K562 (cell line): ENCODE results near the gene BCAN.

Experiments used
- GABPA ChIP-seq: fragments of 200-800 bp; sonication (Bioruptor generic); conservative IDR thresholded peaks from 2 replicates; pipeline ENCODE4 v1.6.1; 2016; ENCODE audit warnings: low read depth, missing genetic modification characterization, missing compliant biosample characterization
- LEF1 ChIP-seq: fragments of 450-650 bp; IDR thresholded peaks from 2 replicates; pipeline ENCODE4 v1.6.1; 2016; ENCODE audit warnings: mild to moderate bottlenecking
- MTA3 ChIP-seq: fragments of 450-650 bp; formaldehyde crosslinking; IDR thresholded peaks from 2 replicates; pipeline ENCODE4 v1.6.1; 2017; ENCODE audit warnings: mild to moderate bottlenecking, borderline replicate concordance
- SRSF9 ChIP-seq: fragments of 200-400 bp; formaldehyde crosslinking; IDR thresholded peaks from 2 replicates; pipeline ENCODE4 v1.6.1; 2017; ENCODE audit warnings: low read depth, low read length, borderline replicate concordance
- ZC3H4 ChIP-seq: sonication (generic); formaldehyde crosslinking; IDR thresholded peaks from 2 replicates; pipeline ENCODE4 v1.9.0; 2021; ENCODE audit warnings: missing genetic modification reagents, borderline replicate concordance
- ZNF175 ChIP-seq: fragments of 200-800 bp; sonication (Bioruptor generic); IDR thresholded peaks from 2 replicates; pipeline ENCODE4 v1.6.1; 2016; ENCODE audit warnings: low read depth, mild to moderate bottlenecking, missing genetic modification characterization, missing compliant biosample characterization
- ZNF217 ChIP-seq: sonication (generic); formaldehyde crosslinking; IDR thresholded peaks from 2 replicates; pipeline ENCODE4 v1.8.0; 2022; ENCODE audit warnings: mild to moderate bottlenecking, missing genetic modification reagents
- ZNF311 ChIP-seq: fragments of 250-450 bp; sonication (Bioruptor Pico); IDR thresholded peaks from 2 replicates; pipeline ENCODE4 v1.4.0; 2020; ENCODE audit warnings: mild to moderate bottlenecking, moderate library complexity
- ZSCAN29 ChIP-seq: fragments of 450-650 bp; IDR thresholded peaks from 2 replicates; pipeline ENCODE4 v1.6.1; 2017
- TF ChIP-seq, protein P1 (sequence below), 3 experiments: IDR thresholded peaks in 2 of 3; conservative IDR thresholded peaks in 1 of 3; 2 replicates each; pipeline ENCODE4 v1.5.1; 2011 to 2012; ENCODE audit warnings: low read length in 3 of 3, mild to moderate bottlenecking in 3 of 3, control low read depth in 2 of 3, improper control_type of control experiment in 1 of 3, inconsistent platforms in 1 of 3, low read depth in 1 of 3, mixed read lengths in 1 of 3, moderate library complexity in 1 of 3; ENCODE audit not compliant: insufficient read depth in 2 of 3
- TF ChIP-seq, protein P2 (sequence below): sonication (generic); formaldehyde crosslinking; IDR thresholded peaks from 2 replicates; pipeline ENCODE4 v1.8.0; 2022; ENCODE audit warnings: mild to moderate bottlenecking, low read depth, missing genetic modification reagents

DNA sequence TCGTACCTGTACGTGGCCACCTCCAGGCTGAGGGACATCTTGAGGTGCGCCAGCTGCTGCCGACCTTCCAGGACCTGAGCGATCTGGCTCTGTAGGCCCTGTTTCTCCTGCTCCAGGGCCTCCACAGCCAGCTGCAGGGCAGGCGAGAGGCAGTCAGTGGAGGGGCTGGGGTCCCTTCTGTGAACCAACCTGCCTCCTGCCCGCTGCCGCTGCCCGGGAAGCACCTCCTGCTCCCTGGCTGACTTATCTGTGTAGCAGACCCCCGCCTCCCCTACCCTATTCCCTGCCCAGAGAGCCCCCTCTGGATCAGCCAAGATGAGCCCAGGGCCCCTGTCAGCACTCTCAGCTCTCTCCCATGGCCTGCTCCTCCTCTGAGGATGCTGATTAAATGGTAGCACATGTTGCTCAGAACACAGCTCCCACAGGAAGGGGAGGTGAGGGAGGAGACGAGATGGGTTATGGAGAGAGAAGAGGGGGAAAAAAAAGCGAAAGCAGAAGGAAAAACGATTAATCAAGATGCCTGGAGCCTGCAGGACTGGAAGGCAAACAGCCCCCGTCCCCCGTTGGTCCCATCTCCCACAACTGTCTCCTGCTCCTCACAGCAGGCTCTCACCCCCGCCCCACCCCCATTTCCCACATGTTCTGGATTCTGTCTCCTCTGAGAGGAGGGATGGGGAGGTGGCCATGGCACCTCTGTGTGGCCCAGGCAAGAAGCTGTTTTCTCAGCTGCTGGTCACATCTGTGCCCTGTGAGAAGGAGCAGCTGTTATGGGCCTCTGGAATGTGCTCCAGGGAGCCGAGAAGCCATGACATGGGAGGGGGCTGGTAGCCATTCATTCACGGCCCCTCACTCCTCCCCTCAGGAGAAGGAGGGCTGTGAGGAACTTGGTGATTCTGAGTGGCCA, 33.5 kb downstream of the BCAN start:
- TF ChIP-seq ZSCAN29 (no peak), SRSF9 (no peak), ZNF311 (CRISPR knock-in tag) (no peak), ZNF175 (CRISPR knock-in tag) (no peak), ZC3H4 (CRISPR knock-in tag) (no peak), LEF1 (no peak), MTA3 (no peak), ZNF217 (no peak), GABPA (tag) (no peak)
- TF ChIP-seq, protein P1, sequence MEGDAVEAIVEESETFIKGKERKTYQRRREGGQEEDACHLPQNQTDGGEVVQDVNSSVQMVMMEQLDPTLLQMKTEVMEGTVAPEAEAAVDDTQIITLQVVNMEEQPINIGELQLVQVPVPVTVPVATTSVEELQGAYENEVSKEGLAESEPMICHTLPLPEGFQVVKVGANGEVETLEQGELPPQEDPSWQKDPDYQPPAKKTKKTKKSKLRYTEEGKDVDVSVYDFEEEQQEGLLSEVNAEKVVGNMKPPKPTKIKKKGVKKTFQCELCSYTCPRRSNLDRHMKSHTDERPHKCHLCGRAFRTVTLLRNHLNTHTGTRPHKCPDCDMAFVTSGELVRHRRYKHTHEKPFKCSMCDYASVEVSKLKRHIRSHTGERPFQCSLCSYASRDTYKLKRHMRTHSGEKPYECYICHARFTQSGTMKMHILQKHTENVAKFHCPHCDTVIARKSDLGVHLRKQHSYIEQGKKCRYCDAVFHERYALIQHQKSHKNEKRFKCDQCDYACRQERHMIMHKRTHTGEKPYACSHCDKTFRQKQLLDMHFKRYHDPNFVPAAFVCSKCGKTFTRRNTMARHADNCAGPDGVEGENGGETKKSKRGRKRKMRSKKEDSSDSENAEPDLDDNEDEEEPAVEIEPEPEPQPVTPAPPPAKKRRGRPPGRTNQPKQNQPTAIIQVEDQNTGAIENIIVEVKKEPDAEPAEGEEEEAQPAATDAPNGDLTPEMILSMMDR (IDR thresholded peaks at IDR 0.05 in 2 of 3, conservative IDR thresholded peaks at IDR 0.05 in 1 of 3; ENCODE audit: insufficient read depth in 2 of 3, low read depth in 1 of 3, low read length in 3 of 3) = no peak
- TF ChIP-seq, protein P2, sequence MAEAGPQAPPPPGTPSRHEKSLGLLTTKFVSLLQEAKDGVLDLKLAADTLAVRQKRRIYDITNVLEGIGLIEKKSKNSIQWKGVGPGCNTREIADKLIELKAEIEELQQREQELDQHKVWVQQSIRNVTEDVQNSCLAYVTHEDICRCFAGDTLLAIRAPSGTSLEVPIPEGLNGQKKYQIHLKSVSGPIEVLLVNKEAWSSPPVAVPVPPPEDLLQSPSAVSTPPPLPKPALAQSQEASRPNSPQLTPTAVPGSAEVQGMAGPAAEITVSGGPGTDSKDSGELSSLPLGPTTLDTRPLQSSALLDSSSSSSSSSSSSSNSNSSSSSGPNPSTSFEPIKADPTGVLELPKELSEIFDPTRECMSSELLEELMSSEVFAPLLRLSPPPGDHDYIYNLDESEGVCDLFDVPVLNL = no peak
